ENCODE results near the gene ORM2.

DNA sequence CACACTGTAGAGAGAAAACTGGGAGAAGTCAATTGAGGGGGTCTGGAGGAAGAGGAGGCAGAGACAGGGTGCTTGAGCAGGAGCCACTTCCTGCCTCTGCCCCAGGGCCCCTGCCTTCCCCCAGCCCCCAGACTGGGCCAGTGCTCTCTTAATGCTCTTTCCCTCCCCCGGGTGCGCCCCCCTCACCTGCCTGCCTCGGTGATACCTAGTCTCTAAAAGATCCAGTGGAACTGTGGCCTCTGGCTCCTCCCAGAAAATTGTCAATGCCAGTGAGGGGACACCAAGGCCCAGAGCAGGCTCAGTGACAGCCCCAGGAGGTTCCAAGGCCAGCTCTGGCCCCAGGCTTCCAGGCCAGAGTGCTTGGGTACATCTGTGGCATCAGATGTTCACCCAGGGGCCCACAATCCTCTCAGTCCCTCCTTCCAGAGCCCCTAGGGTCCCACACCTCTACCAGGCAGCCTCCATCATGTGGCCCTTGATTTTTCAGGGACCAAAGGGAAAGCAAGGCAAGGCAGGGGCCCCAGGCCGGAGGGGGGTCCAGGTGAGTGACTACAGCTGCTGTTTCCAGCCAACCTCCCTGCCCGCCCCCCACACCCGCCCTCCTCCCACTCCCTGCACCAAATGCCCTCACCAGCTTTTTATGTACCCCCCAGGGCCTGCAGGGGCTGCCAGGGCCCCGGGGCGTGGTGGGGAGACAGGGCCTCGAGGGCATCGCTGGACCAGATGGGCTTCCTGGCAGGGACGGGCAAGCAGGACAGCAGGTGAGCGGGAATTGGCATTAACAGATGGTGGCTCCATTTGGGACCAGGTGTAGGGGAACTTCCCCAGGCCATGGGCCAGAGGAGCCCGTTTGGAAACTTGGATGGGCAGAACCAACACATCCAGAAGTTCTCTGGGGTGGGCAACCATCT is 39.8 kb upstream of the ORM2 start:
- no peak for TF ChIP-seq CTCF (IDR thresholded peaks at IDR 0.05)
- TF ChIP-seq POLR2A (IDR thresholded peaks at IDR 0.05) = no peak
- no peak for TF ChIP-seq EP300 (IDR thresholded peaks at IDR 0.05)
- TF ChIP-seq POLR2AphosphoS5 (IDR thresholded peaks at IDR 0.05) = no peak

Data from sigmoid colon (tissue), 4 donors.